AG09319 (cell line): ENCODE measurements around the gene ATP1A2.

Experiments
- DNase-seq: peaks from one replicate; pipeline ENCODE4 v3.0.0-alpha.2; 2010; ENCODE audit warnings: low read depth; ENCODE audit errors: extremely low read depth
- TF ChIP-seq, protein P1 (sequence below): IDR thresholded peaks from 2 replicates; pipeline ENCODE4 v1.5.1; 2011; ENCODE audit warnings: low read depth, mild to moderate bottlenecking, inconsistent platforms, low read length, moderate library complexity

The ATP1A2 gene

DNA sequence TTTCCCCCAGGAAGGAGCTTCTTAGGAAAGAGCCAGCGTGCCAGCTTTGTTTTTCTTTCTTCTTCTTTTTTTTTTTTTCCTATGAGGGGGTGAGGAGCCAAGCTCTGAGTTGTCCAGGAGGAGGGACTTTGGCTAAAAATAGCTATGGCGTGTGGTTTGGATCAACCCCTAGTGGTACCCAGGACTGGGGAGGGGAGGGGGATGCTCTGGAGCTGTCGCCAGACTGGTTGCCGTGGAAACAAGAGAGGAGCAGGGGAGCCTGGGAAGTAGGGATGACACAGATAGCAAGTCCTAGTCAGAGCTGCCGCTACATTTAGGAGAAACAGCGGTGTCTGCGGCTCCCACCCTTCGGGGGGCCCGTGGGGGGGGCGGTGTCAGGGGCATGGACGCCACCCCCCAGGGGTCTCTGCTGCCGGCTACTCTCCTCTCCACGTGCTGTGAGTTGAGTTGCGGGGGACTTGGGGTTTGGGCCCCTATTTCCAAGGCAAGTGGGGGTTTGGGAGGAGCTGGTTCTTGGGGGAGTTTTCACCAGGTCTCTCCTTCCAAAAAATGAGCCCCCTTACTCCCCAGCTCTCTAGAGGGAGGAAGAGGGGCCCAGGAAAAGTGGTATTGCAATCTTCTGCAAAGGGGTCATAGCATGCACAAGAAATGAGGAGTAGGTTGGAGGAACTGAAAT is 34.2 kb upstream of the ATP1A2 start, which contains the start of gene KCNJ9:
KCNJ9 (plus strand) TSS at position 278 of the 676 bp plus-strand sequence. CDS start 2,493 bp downstream, outside the sequence.
- TF ChIP-seq, protein P1, sequence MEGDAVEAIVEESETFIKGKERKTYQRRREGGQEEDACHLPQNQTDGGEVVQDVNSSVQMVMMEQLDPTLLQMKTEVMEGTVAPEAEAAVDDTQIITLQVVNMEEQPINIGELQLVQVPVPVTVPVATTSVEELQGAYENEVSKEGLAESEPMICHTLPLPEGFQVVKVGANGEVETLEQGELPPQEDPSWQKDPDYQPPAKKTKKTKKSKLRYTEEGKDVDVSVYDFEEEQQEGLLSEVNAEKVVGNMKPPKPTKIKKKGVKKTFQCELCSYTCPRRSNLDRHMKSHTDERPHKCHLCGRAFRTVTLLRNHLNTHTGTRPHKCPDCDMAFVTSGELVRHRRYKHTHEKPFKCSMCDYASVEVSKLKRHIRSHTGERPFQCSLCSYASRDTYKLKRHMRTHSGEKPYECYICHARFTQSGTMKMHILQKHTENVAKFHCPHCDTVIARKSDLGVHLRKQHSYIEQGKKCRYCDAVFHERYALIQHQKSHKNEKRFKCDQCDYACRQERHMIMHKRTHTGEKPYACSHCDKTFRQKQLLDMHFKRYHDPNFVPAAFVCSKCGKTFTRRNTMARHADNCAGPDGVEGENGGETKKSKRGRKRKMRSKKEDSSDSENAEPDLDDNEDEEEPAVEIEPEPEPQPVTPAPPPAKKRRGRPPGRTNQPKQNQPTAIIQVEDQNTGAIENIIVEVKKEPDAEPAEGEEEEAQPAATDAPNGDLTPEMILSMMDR = no peak
- DNase-seq = no peak

GRCh38 chr1:160082487-160082886 is 33.1 kb upstream of the ATP1A2 start:
- TF ChIP-seq, protein P1 = no peak

DNA sequence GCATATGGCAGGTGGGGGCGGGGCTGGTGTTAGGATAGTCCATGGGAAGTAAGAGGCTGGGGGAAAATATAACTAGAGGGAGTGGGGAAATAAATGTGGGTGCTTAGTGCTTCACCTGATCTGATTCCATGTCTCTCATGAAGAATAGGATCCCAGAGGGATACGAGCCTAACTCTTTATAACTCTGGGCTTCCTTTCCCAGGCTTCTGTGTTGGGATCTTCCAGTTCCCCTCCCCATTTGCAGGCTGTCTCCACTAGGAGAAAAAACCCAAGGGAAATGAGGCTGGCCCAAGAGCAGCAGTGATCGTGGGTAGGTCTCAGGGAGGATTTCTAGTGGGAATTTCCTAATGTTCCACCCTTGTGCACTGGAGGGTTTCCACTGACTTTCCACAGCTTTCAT is 32.6 kb upstream of the ATP1A2 start:
- TF ChIP-seq, protein P1 = no peak
- DNase-seq = no peak

More at GRCh38 chr1:160082487-160082886, 33.1 kb upstream of the ATP1A2 start:
- DNase-seq = no peak

DNA sequence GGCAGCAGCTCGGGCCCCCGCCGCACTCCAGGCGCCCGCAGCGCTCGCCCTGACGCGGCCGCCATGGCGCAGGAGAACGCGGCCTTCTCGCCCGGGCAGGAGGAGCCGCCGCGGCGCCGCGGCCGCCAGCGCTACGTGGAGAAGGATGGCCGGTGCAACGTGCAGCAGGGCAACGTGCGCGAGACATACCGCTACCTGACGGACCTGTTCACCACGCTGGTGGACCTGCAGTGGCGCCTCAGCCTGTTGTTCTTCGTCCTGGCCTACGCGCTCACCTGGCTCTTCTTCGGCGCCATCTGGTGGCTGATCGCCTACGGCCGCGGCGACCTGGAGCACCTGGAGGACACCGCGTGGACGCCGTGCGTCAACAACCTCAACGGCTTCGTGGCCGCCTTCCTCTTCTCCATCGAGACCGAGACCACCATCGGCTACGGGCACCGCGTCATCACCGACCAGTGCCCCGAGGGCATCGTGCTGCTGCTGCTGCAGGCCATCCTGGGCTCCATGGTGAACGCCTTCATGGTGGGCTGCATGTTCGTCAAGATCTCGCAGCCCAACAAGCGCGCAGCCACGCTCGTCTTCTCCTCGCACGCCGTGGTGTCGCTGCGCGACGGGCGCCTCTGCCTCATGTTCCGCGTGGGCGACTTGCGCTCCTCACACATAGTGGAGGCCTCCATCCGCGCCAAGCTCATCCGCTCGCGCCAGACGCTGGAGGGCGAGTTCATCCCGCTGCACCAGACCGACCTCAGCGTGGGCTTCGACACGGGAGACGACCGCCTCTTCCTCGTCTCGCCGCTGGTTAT is 31.4 kb upstream of the ATP1A2 start:
- no peak for DNase-seq
- TF ChIP-seq, protein P1 = peak; percentile 59

GRCh38 chr1:160084771-160085321 is 30.7 kb upstream of the ATP1A2 start:
- DNase-seq = no peak
- TF ChIP-seq, protein P1 = no peak

DNA sequence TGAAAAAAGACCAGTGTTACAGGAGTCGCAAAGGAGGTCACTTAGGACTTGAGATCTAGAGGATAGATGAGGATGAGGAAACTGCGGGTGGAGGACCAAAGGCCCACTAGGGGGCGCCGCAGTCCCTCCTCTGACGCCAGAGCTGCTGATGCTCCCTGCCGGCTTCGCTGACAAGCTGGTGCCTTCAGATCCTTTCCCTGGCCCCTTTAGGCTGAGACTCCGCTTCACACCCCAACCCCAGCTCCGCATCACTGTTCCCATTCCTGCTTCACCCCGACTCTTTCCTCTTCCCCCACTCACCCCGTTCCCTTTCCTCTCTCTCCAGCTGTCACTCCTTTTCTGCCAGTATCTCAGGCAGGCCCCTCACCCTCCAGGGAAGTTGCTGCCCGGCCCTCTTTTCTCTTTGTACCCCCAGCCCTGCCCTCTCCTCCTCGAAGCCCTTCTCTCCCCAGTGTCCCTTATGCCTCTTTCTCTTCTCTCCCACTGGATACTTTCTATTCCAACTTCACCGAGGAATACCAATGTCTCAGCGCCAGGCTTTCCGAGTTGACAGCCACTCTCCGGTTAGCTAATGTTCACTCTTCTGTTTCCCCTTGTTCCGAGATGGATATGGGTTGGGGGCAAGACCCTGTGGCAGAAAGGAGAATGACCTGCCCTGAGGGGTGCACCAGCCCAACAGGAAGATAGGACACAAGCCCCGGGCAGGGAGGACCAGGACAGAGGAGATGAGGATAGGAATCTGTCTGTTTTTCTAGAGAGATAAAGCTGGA is 29.7 kb upstream of the ATP1A2 start:
- TF ChIP-seq, protein P1 = peak; percentile 83
- no peak for DNase-seq
